Adrenal gland (tissue), 12 donors: ENCODE results near the gene LAMA5. TPM values are rescaled to one million over a fixed set of nuclear protein-coding genes. Genes with fewer than 3 reads are reported as not detected.

Experiments used
- DNase-seq, 7 donors: peaks; one replicate each; pipeline ENCODE4 v3.0.0-alpha.2; 2019 to 2020
- H3K27ac ChIP-seq, 5 donors: fragments of 200-600 bp; sonication (generic) in 4 of 5; 1 replicate in 3 of 5; 2 replicates in 2 of 5; pipeline versions ENCODE4 v1.5.1 to v1.8.0; 2016 to 2020; ENCODE audit warnings: mild to moderate bottlenecking in 1 of 5
- H3K27me3 ChIP-seq: fragments of 200-600 bp; 2 replicates; pipeline ENCODE4 v1.8.0; 2021
- H3K36me3 ChIP-seq, 2 donors: fragments of 200-600 bp; replicated peaks in 1 of 2; 1 replicate in 1 of 2; 2 replicates in 1 of 2; pipeline versions ENCODE4 v1.5.1 to v1.8.0; 2018 to 2022
- H3K4me1 ChIP-seq, 2 donors: fragments of 200-600 bp; replicated peaks in 1 of 2; 1 replicate in 1 of 2; 2 replicates in 1 of 2; pipeline versions ENCODE4 v1.5.1 to v1.8.0; 2018 to 2021
- H3K4me3 ChIP-seq, 4 donors: fragments of 200-600 bp; sonication (generic) in 3 of 4; one replicate each; pipeline ENCODE4 v1.5.1; 2016 to 2018
- H3K9me3 ChIP-seq, 3 donors: fragments of 200-600 bp; sonication (generic) in 1 of 3; replicated peaks in 1 of 3; 1 replicate in 2 of 3; 2 replicates in 1 of 3; pipeline versions ENCODE4 v1.5.1 to v1.8.0; 2016 to 2021
- CTCF ChIP-seq, 6 experiments: fragments of 450-650 bp in 4 of 6; fragments of 200-600 bp in 2 of 6; sonication (generic) in 1 of 6; IDR thresholded peaks; 1 replicate in 5 of 6; 2 replicates in 1 of 6; pipeline versions ENCODE4 v1.5.1 to v1.8.0; 2016 to 2021; ENCODE audit warnings: antibody characterized with exemption in 6 of 6, mild to moderate bottlenecking in 2 of 6, moderate library complexity in 1 of 6
- POLR2A ChIP-seq, 2 donors: fragments of 450-650 bp; IDR thresholded peaks; one replicate each; pipeline ENCODE4 v1.6.1; 2017; ENCODE audit warnings: antibody characterized with exemption in 2 of 2, mild to moderate bottlenecking in 2 of 2, moderate library complexity in 1 of 2
- WGBS, 4 donors: extraction: QIAGEN DNeasy Blood & Tissue Kit in 2 of 4; methylation state at CpG; one replicate each; pipeline versions ENCODE4 v1.1.5 to v1.1.7; 2013 to 2017; 5-methylcytosine and 5-hydroxymethylcytosine counted together
- intact Hi-C, 2 donors: fragments of 100-400 bp; cut with DNase I; formaldehyde crosslinking; loops; one replicate each; pipeline versions ENCODE4 v1.14.1 to v1.15.0; 2022 to 2023
- polyA plus RNA-seq, 3 donors: library from polyadenylated mRNA; stranded (reverse); fragments of 200-250 nt in 2 of 3; fragments of 350-450 nt in 1 of 3; fragmentation: Illumina TruSeq in 1 of 3; extraction: RNeasy Lipid Tissue Mini Kit (QIAGEN cat#74804) in 1 of 3; gene quantifications; one replicate each; pipeline ENCODE4 v1.2.3, GENCODE V29; 2013 to 2014
- total RNA-seq, 9 donors: library from RNA; depleted of rRNA in 4 of 9; stranded (reverse); fragments of >200 nt in 4 of 9; fragments of 120-200 nt in 1 of 9; fragmentation: NEBNext Ultra II Directional in 1 of 9; extraction: Animal tissue kit (Norgen Biotek cat#: 25700) in 1 of 9; gene quantifications; one replicate each; pipeline versions ENCODE4 v1.1.0 to v1.2.4, GENCODE V29; 2013 to 2023
- donor health status: healthy with polysubstance abuse.
- donor health status: Bipolar disorder and iron deficiency.
- donor health status: DM: yes; HTN: yes; CAD: no.
- donor health status: DM: no; HTN: no; CAD: no.
- donor health status: DM: no; HTN: no; CAD: no.
- donor health status: DM: yes; HTN: yes; CAD: no.

Gene LAMA5
- total and polyA plus RNA-seq, 12 donors: 2.0 to 537 (median 100) TPM

GRCh38 chr20:62304331-62305148 lies 62.6 kb downstream of the LAMA5 start:
- H3K27ac ChIP-seq: peak overlapping the region in 4 of 5 donors; percentile 97 to 99 (median 98)
- H3K4me3 ChIP-seq: peak overlapping the region in 2 of 4 donors; percentile 70 to 80
- no peaks in the 10 kb centered on the region for H3K9me3 ChIP-seq
- peaks cover 0 to 52% of the 10 kb centered on the region in 2 donors for H3K36me3 ChIP-seq
- intact Hi-C loops: loop anchor here (5.0 to 10.0 kb wide), 5 partner anchors 50 to 490 kb away; partner anchors contain the start of genes LAMA5 (in 1 of the 2) and MRGBP (in 1 of the 2)
- peaks cover 26 to 36% of the 10 kb centered on the region in 2 donors for H3K4me1 ChIP-seq
- WGBS, 4 donors: 52 to 68% (median 58%) methylated on average over 12 to 29 of the region's 29 CpGs
- TF ChIP-seq CTCF (IDR thresholded peaks at IDR 0.05) (no peak), POLR2A (IDR thresholded peaks at IDR 0.05) (no peak)
- no peak for DNase-seq
- no peaks in the 10 kb centered on the region for H3K27me3 ChIP-seq

GRCh38 chr20:62303340-62304226 lies 63.5 kb downstream of the LAMA5 start:
- peaks cover 26 to 36% of the 10 kb centered on the region in 2 donors for H3K4me1 ChIP-seq
- 2 to 18% (median 8%) methylated on average over 4 to 66 of the region's 66 CpGs for WGBS, 4 donors

GRCh38 chr20:62303062-62303339 lies 64.1 kb downstream of the LAMA5 start:
- no peaks in the 10 kb centered on the region for H3K27me3 ChIP-seq
- H3K4me3 ChIP-seq: peak overlapping the region; percentile 2 to 80 (median 71)
- H3K9me3 ChIP-seq: no peaks in the 10 kb centered on the region
- no peak for TF ChIP-seq POLR2A (IDR thresholded peaks at IDR 0.05)
- TF ChIP-seq CTCF (IDR thresholded peaks at IDR 0.05): no peak
- no peak for DNase-seq
- 0 to 1% methylated on average over 23 to 39 of the region's 39 CpGs; no CpG with 5 or more reads in 2 of the 4 donors for WGBS, 4 donors
- H3K4me1 ChIP-seq: peaks cover 24 to 36% of the 10 kb centered on the region in 2 donors
- peaks cover 0 to 39% of the 10 kb centered on the region in 2 donors for H3K36me3 ChIP-seq
- intact Hi-C loops: loop anchor here (2.0 to 10.0 kb wide), 6 partner anchors 52 to 492 kb away; partner anchors contain the start of genes LAMA5 (in 1 of the 2) and MRGBP (in 1 of the 2)
- peak overlapping the region; percentile 82 to 99 (median 98) for H3K27ac ChIP-seq

More at GRCh38 chr20:62303340-62304226, 63.5 kb downstream of the LAMA5 start:
- Histone ChIP-seq H3K9me3 (no peaks in the 10 kb centered on the region), H3K4me3 (peak overlapping the region; percentile 2 to 80 (median 71)), H3K27ac (peak overlapping the region; percentile 82 to 99 (median 98)), H3K36me3 (peaks cover 0 to 44% of the 10 kb centered on the region in 2 donors), H3K27me3 (no peaks in the 10 kb centered on the region)
- peak in 6 of 7 donors; percentile 65 to 83 (median 78) for DNase-seq
- intact Hi-C loops: loop anchor here (2.0 to 10.0 kb wide), 6 partner anchors 51 to 491 kb away; partner anchors contain the start of genes LAMA5 (in 1 of the 2) and MRGBP (in 1 of the 2)
- TF ChIP-seq CTCF (IDR thresholded peaks at IDR 0.05) (no peak), POLR2A (IDR thresholded peaks at IDR 0.05) (peak in 1 of 2 donors; percentile 42)
